IMR-90 (cell line): ENCODE measurements around the gene COLQ. TPM values are rescaled to one million over a fixed set of nuclear protein-coding genes. Genes with fewer than 3 reads are reported as not detected.

ENCODE experiments used
- ATAC-seq: fragments of 200-7000 bp; cut with Tn5 transposase; 2 replicates; pipeline ENCODE4 v1.9.1; 2020; ENCODE audit warnings: low read depth, mild to moderate bottlenecking, moderate library complexity
- BruUV-seq: library from RNA; stranded (reverse); fragments of 400-500 nt; replicated peaks from 2 replicates; lab custom pipeline; 2021; lab: Mats Ljungman, UMichigan
- CTCF ChIA-PET: fragments of 300-600 bp; formaldehyde crosslinking; extraction: SDS; loops from one replicate; lab custom pipeline; 2021; ENCODE audit warnings: antibody characterized with exemption; lab: Yijun Ruan, JAX
- POLR2A ChIA-PET: fragments of 300-600 bp; sonication (Branson Sonifier 250); formaldehyde crosslinking; loops from one replicate; lab custom pipeline; 2022; ENCODE audit warnings: antibody characterized with exemption; ENCODE audit not compliant: unreplicated experiment; lab: Charles Lee
- DNase-seq: peaks from one replicate; pipeline ENCODE4 v3.0.0; 2013
- H2AFZ ChIP-seq: replicated peaks from 2 replicates; pipeline ENCODE3; 2013; ENCODE audit warnings: low read length, mild to moderate bottlenecking; ENCODE audit not compliant: poor library complexity
- H2AK5ac ChIP-seq: 2 replicates; pipeline ENCODE4 v1.6.1; 2013; ENCODE audit warnings: low read depth, low read length, inconsistent platforms
- H2AK9ac ChIP-seq: replicated peaks from 2 replicates; pipeline ENCODE3; 2013; ENCODE audit warnings: mild to moderate bottlenecking, low read depth, low read length, moderate library complexity; ENCODE audit not compliant: poor library complexity
- H2BK120ac ChIP-seq: 2 replicates; pipeline ENCODE4 v1.6.1; 2013; ENCODE audit warnings: low read depth, low read length, inconsistent platforms
- H2BK15ac ChIP-seq: 3 replicates; pipeline ENCODE4 v1.6.1; 2013; ENCODE audit warnings: low read depth, low read length, inconsistent platforms
- H2BK20ac ChIP-seq: 2 replicates; pipeline ENCODE4 v1.6.1; 2013; ENCODE audit warnings: low read depth, mild to moderate bottlenecking, inconsistent platforms, low read length, moderate library complexity
- H2BK5ac ChIP-seq: 2 replicates; pipeline ENCODE4 v1.6.1; 2013; ENCODE audit warnings: mild to moderate bottlenecking, low read depth, low read length, inconsistent platforms; ENCODE audit not compliant: poor library complexity, severe bottlenecking
- H3K14ac ChIP-seq: replicated peaks from 2 replicates; pipeline ENCODE4 v1.6.1; 2013; ENCODE audit warnings: low read depth, low read length, inconsistent platforms
- H3K18ac ChIP-seq: 2 replicates; pipeline ENCODE4 v1.6.1; 2013; ENCODE audit warnings: low read depth, low read length, control low read depth
- H3K23ac ChIP-seq: 2 replicates; pipeline ENCODE4 v1.6.1; 2013; ENCODE audit warnings: low read depth, low read length, inconsistent platforms
- H3K27ac ChIP-seq: 2 replicates; pipeline ENCODE4 v1.5.1; 2013; ENCODE audit warnings: mild to moderate bottlenecking, control low read depth, low read length; ENCODE audit not compliant: insufficient read depth
- H3K27me3 ChIP-seq: 2 replicates; pipeline ENCODE4 v1.6.1; 2013; ENCODE audit warnings: low read length; ENCODE audit not compliant: control insufficient read depth, insufficient read depth
- H3K36me3 ChIP-seq: 2 replicates; pipeline ENCODE4 v1.6.1; 2013; ENCODE audit warnings: low read length, mixed read lengths; ENCODE audit not compliant: control insufficient read depth, insufficient read depth
- H3K4ac ChIP-seq: 2 replicates; pipeline ENCODE4 v1.6.1; 2013; ENCODE audit warnings: low read depth, low read length, inconsistent platforms
- H3K4me1 ChIP-seq: 2 replicates; pipeline ENCODE4 v1.6.1; 2013; ENCODE audit warnings: low read length, mixed read lengths; ENCODE audit not compliant: control insufficient read depth, insufficient read depth
- H3K4me2 ChIP-seq: 2 replicates; pipeline ENCODE4 v1.6.1; 2013; ENCODE audit warnings: low read depth, mild to moderate bottlenecking, control low read depth, low read length, moderate library complexity
- H3K4me3 ChIP-seq: 2 replicates; pipeline ENCODE4 v1.5.1; 2013; ENCODE audit warnings: low read depth, mild to moderate bottlenecking, control low read depth, low read length, moderate library complexity; ENCODE audit not compliant: insufficient read depth
- H3K56ac ChIP-seq: 2 replicates; pipeline ENCODE4 v1.6.1; 2013; ENCODE audit warnings: low read length, inconsistent platforms; ENCODE audit not compliant: insufficient read depth; ENCODE audit errors: extremely low read depth
- H3K79me1 ChIP-seq, 2 experiments: 2 replicates each; pipeline ENCODE4 v1.6.1; 2013; ENCODE audit warnings: low read length in 2 of 2, inconsistent platforms in 1 of 2, low read depth in 1 of 2
- H3K9ac ChIP-seq: 2 replicates; pipeline ENCODE4 v1.6.1; 2013; ENCODE audit warnings: low read depth, low read length, control low read depth
- H3K9me1 ChIP-seq: 2 replicates; pipeline ENCODE4 v1.6.1; 2013; ENCODE audit warnings: low read length, inconsistent platforms; ENCODE audit not compliant: insufficient read depth
- H3K9me3 ChIP-seq: 2 replicates; pipeline ENCODE4 v1.6.1; 2013; ENCODE audit warnings: low read length; ENCODE audit not compliant: control insufficient read depth, insufficient read depth
- H4K20me1 ChIP-seq: 2 replicates; pipeline ENCODE4 v1.6.1; 2013; ENCODE audit warnings: low read length, inconsistent platforms; ENCODE audit not compliant: insufficient read depth
- H4K5ac ChIP-seq: 2 replicates; pipeline ENCODE4 v1.6.1; 2013; ENCODE audit warnings: mild to moderate bottlenecking, low read depth, low read length, control low read depth
- H4K8ac ChIP-seq, 2 experiments: 2 replicates each; pipeline ENCODE4 v1.6.1; 2013; ENCODE audit warnings: low read depth in 2 of 2, low read length in 2 of 2, control low read depth in 1 of 2, inconsistent platforms in 1 of 2
- H4K91ac ChIP-seq: 2 replicates; pipeline ENCODE4 v1.6.1; 2013; ENCODE audit warnings: low read depth, low read length, inconsistent platforms; ENCODE audit not compliant: insufficient read depth
- CHD1 ChIP-seq: IDR thresholded peaks from 2 replicates; pipeline ENCODE4 v1.6.1; 2012; ENCODE audit warnings: low read depth, low read length, improper control_type of control experiment
- FOS ChIP-seq: fragments of 150-350 bp; IDR thresholded peaks from 2 replicates; pipeline ENCODE4 v1.6.1; 2016; ENCODE audit warnings: low read depth, low read length
- NFE2L2 ChIP-seq: fragments of 150-350 bp; IDR thresholded peaks from 2 replicates; pipeline ENCODE4 v1.6.1; 2016; ENCODE audit warnings: low read depth, mild to moderate bottlenecking, low read length
- POLR2A ChIP-seq: IDR thresholded peaks from 2 replicates; pipeline ENCODE4 v1.6.1; 2012; ENCODE audit warnings: mild to moderate bottlenecking, low read depth, low read length
- RFX5 ChIP-seq: IDR thresholded peaks from 2 replicates; pipeline ENCODE4 v1.8.0; 2012; ENCODE audit warnings: low read depth, mild to moderate bottlenecking, low read length, moderate library complexity
- WGBS, 2 experiments: methylation state at CpG; one replicate each; pipeline versions ENCODE4 v1.1.5 to v1.1.7; 2013; ENCODE audit warnings: missing lambda C conversion rate in 2 of 2; ENCODE audit not compliant: insufficient read length in 1 of 2; ENCODE audit errors: extremely low coverage in 2 of 2; 5-methylcytosine and 5-hydroxymethylcytosine counted together
- dilution Hi-C: fragments of 300-500 bp; cut with HindIII; formaldehyde crosslinking; loops from one replicate; pipeline ENCODE4 v1.14.3; 2018; ENCODE audit warnings: low sequenced_read_pairs; ENCODE audit not compliant: unreplicated experiment
- in situ Hi-C: fragments of 300-500 bp; cut with MboI; formaldehyde crosslinking; loops from 3 replicates; pipeline ENCODE4 v1.14.3; 2019; ENCODE audit warnings: low sequenced_read_pairs, inconsistent platforms, mixed read lengths
- intact Hi-C: fragments of 100-400 bp; cut with micrococcal nuclease; formaldehyde crosslinking; loops from 2 replicates; pipeline ENCODE4 v1.10.0; 2022
- polyA plus RNA-seq, 3 experiments: library from polyadenylated mRNA; depleted of rRNA; stranded (reverse); fragments of >200 nt; gene quantifications; 2 replicates each; pipeline ENCODE4 v1.2.3, GENCODE V29; 2012; ENCODE audit warnings: low replicate concordance in 1 of 3
- total RNA-seq: library from RNA; depleted of rRNA; stranded (reverse); fragments of >200 nt; gene quantifications from 2 replicates; pipeline ENCODE4 v1.2.3, GENCODE V29; 2012

COLQ gene
- total and polyA plus RNA-seq, 2 of the 4 experiments (the other 2 are of a cell fraction) = 0.18 to 0.65 TPM

GRCh38 chr3:15502616-15503015, 18.9 kb downstream of the COLQ start:
- in situ Hi-C loops = no loop called here
- H4K5ac ChIP-seq = no peak overlapping the region
- H4K8ac ChIP-seq = no peak overlapping the region
- H3K9me3 ChIP-seq = no peaks in the 10 kb centered on the region
- no peak overlapping the region for H3K4me3 ChIP-seq
- H2BK20ac ChIP-seq = no peak overlapping the region
- BruUV-seq = no TSS peak
- dilution Hi-C loops = no loop called here
- H2AFZ ChIP-seq = no peak overlapping the region
- no peak for ATAC-seq
- POLR2A ChIA-PET = no interaction called here
- H3K56ac ChIP-seq = no peak overlapping the region
- H3K27me3 ChIP-seq = peaks cover 1% of the 10 kb centered on the region; the same call in 1 of the 2 replicates
- H2BK120ac ChIP-seq = no peak overlapping the region
- no peaks in the 10 kb centered on the region for H3K9me1 ChIP-seq
- H3K23ac ChIP-seq = no peak overlapping the region
- no peaks in the 10 kb centered on the region for H3K36me3 ChIP-seq
- no peaks in the 10 kb centered on the region for H4K20me1 ChIP-seq
- WGBS, 2 experiments = no CpG with 5 or more reads among the region's 8 CpGs
- CTCF ChIA-PET = no interaction called here
- H3K4me1 ChIP-seq = no peaks in the 10 kb centered on the region
- H4K91ac ChIP-seq = no peak overlapping the region
- H3K14ac ChIP-seq = no peak overlapping the region
- no peak overlapping the region for H3K18ac ChIP-seq
- no peak overlapping the region for H2AK5ac ChIP-seq
- H3K4ac ChIP-seq = no peak overlapping the region
- no peak for TF ChIP-seq RFX5
- TF ChIP-seq NFE2L2 = no peak
- no peak for TF ChIP-seq CHD1
- TF ChIP-seq POLR2A = no peak
- no peak for TF ChIP-seq FOS
- no peak overlapping the region for H3K4me2 ChIP-seq
- H3K9ac ChIP-seq = no peak overlapping the region
- H2BK5ac ChIP-seq = no peak overlapping the region
- H2BK15ac ChIP-seq = no peak overlapping the region
- H3K27ac ChIP-seq = no peak overlapping the region
- DNase-seq = no peak
- no peak overlapping the region for H2AK9ac ChIP-seq
- H3K79me1 ChIP-seq = no peaks in the 10 kb centered on the region
- intact Hi-C loops = no loop called here
